OCI-LY7 (cell line): ENCODE results near the gene SMARCA2. TPM values are rescaled to one million over a fixed set of nuclear protein-coding genes. Genes with fewer than 3 reads are reported as not detected.
A peak's percentile ranks its signal among the peaks of the same experiment; 100 is the strongest.

ENCODE experiments used
- BruUV-seq: library from RNA; stranded (reverse); fragments of 400-500 nt; replicated peaks from 2 replicates; lab custom pipeline; 2021; lab: Mats Ljungman, UMichigan
- CTCF ChIA-PET: fragments of 300-600 bp; sonication (Branson Sonifier 250); formaldehyde crosslinking; loops from one replicate; lab custom pipeline; 2022; ENCODE audit warnings: antibody characterized with exemption; ENCODE audit not compliant: unreplicated experiment; lab: Charles Lee
- POLR2A ChIA-PET: fragments of 300-600 bp; sonication (Branson Sonifier 250); formaldehyde crosslinking; loops from one replicate; lab custom pipeline; 2022; ENCODE audit warnings: antibody characterized with exemption; lab: Charles Lee
- DNase-seq: peaks from one replicate; pipeline ENCODE4 v3.0.0-alpha.2; 2015; ENCODE audit warnings: low spot score
- H2AFZ ChIP-seq: fragments of 200-600 bp; sonication (generic), shearing (Covaris generic); 2 replicates; pipeline ENCODE4 v1.6.1; 2014; ENCODE audit warnings: mild to moderate bottlenecking, antibody characterized with exemption, low read length, moderate library complexity
- H3K27ac ChIP-seq: fragments of 200-600 bp; sonication (generic); 2 replicates; pipeline ENCODE4 v1.5.1; 2014; ENCODE audit warnings: mixed run types, low read depth, mild to moderate bottlenecking, moderate library complexity, low read length, inconsistent platforms; ENCODE audit not compliant: poor library complexity, severe bottlenecking
- H3K36me3 ChIP-seq: fragments of 200-600 bp; sonication (generic); 2 replicates; pipeline ENCODE4 v1.6.1; 2014; ENCODE audit warnings: mild to moderate bottlenecking, antibody characterized with exemption, low read length, moderate library complexity, mixed read lengths; ENCODE audit not compliant: insufficient read depth
- H3K4me1 ChIP-seq: fragments of 200-600 bp; sonication (generic); 2 replicates; pipeline ENCODE4 v1.5.1; 2014; ENCODE audit warnings: mild to moderate bottlenecking, low read length; ENCODE audit not compliant: insufficient read depth, poor library complexity, severe bottlenecking
- H3K4me2 ChIP-seq: fragments of 200-600 bp; sonication (generic); 2 replicates; pipeline ENCODE4 v1.6.1; 2014; ENCODE audit warnings: mild to moderate bottlenecking, low read length
- H3K4me3 ChIP-seq: fragments of 200-600 bp; sonication (generic); 2 replicates; pipeline ENCODE4 v1.5.1; 2014; ENCODE audit warnings: mild to moderate bottlenecking, low read depth, low read length; ENCODE audit not compliant: poor library complexity, severe bottlenecking
- H3K79me2 ChIP-seq: fragments of 200-600 bp; sonication (generic); 2 replicates; pipeline ENCODE4 v1.6.1; 2016; ENCODE audit warnings: low read depth, mild to moderate bottlenecking, low read length, moderate library complexity, mixed read lengths; ENCODE audit not compliant: insufficient read depth
- H3K9me2 ChIP-seq: fragments of 200-600 bp; sonication (generic); 2 replicates; pipeline ENCODE4 v1.6.1; 2016; ENCODE audit warnings: mild to moderate bottlenecking, low read length, mixed read lengths; ENCODE audit not compliant: insufficient read depth
- H3K9me3 ChIP-seq: fragments of 200-600 bp; sonication (generic); 2 replicates; pipeline ENCODE4 v1.6.1; 2014; ENCODE audit warnings: mild to moderate bottlenecking, mixed run types, low read length, mixed read lengths
- H4K20me1 ChIP-seq: fragments of 200-600 bp; sonication (generic); 2 replicates; pipeline ENCODE4 v1.6.1; 2014; ENCODE audit warnings: mild to moderate bottlenecking, antibody characterized with exemption, low read length, moderate library complexity, mixed read lengths; ENCODE audit not compliant: insufficient read depth
- EZH2phosphoT487 ChIP-seq: fragments of 200-600 bp; sonication (generic); IDR thresholded peaks from 2 replicates; pipeline ENCODE4 v1.6.1; 2018; ENCODE audit warnings: low read depth, borderline replicate concordance, mild to moderate bottlenecking, mixed run types, antibody characterized with exemption, low read length, moderate library complexity, mixed read lengths
- intact Hi-C: fragments of 100-400 bp; cut with micrococcal nuclease; formaldehyde crosslinking; loops from one replicate; pipeline ENCODE4 v1.10.0; 2022; ENCODE audit not compliant: unreplicated experiment
- total RNA-seq, 2 experiments: library from RNA; depleted of rRNA in 1 of 2; stranded (reverse); fragments of >200 nt in 1 of 2; shearing (Covaris generic) in 1 of 2; gene quantifications; 2 replicates each; pipeline ENCODE4 v1.2.3, GENCODE V29; 2014 to 2022
- TF ChIP-seq, protein P1 (sequence below): fragments of 200-600 bp; sonication (generic); conservative IDR thresholded peaks from 2 replicates; pipeline ENCODE4 v1.5.1; 2014; ENCODE audit warnings: mild to moderate bottlenecking, antibody characterized with exemption, low read length, moderate library complexity, mixed read lengths

The SMARCA2 gene
- total RNA-seq, 2 experiments from 2014 or later: 54.8 to 80.6 TPM

DNA sequence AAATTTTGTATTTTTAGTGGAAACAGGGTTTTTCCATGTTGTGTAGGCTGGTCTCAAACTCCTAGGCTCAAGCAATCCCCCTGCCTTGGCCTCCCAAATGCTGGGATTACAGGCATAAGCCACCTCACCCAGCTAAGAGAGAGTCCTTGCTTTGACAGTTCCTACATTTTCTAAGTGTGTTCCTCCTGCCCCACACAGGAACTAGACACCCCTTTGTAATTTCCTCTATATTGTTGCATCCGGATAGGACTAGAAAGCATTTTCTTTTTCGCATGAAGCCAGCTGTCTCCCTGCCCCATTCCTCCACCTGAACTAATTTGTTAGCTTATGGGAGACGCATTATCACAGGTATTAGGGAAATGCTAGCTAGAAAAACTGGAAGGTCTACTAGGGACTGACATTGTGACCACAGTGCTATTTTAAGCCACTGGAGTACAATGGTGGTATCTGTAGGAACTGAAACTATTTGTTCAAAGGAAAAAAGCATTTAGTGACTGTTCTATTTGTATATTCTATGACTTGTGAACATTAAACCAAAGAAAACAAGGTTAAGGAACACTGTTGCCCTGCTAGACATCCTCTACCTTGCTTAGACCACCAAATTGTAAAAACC is 214.1 kb downstream of the SMARCA2 start:
- peaks cover 24% of the 10 kb centered on the region for H3K4me1 ChIP-seq
- TF ChIP-seq, protein P1, sequence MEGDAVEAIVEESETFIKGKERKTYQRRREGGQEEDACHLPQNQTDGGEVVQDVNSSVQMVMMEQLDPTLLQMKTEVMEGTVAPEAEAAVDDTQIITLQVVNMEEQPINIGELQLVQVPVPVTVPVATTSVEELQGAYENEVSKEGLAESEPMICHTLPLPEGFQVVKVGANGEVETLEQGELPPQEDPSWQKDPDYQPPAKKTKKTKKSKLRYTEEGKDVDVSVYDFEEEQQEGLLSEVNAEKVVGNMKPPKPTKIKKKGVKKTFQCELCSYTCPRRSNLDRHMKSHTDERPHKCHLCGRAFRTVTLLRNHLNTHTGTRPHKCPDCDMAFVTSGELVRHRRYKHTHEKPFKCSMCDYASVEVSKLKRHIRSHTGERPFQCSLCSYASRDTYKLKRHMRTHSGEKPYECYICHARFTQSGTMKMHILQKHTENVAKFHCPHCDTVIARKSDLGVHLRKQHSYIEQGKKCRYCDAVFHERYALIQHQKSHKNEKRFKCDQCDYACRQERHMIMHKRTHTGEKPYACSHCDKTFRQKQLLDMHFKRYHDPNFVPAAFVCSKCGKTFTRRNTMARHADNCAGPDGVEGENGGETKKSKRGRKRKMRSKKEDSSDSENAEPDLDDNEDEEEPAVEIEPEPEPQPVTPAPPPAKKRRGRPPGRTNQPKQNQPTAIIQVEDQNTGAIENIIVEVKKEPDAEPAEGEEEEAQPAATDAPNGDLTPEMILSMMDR: no peak
- no peak for TF ChIP-seq EZH2phosphoT487
- ChIA-PET CTCF (no interaction called here), POLR2A (interaction anchor here (1.0 to 1.2 kb wide), 4 partner anchors 23 to 615 kb away, joined by 3 to 6 read pairs (median 4); partner anchors contain the start of gene PUM3)
- H3K36me3 ChIP-seq: no peaks in the 10 kb centered on the region
- H3K27ac ChIP-seq: peak overlapping the region; percentile 29
- intact Hi-C loops: loop anchor here (10.0 kb wide), 1 partner anchor 46 kb away; no protein-coding TSS in a partner anchor
- peak; percentile 63 for DNase-seq
- H3K9me3 ChIP-seq: peaks cover 11% of the 10 kb centered on the region; the same call in 1 of the 2 replicates
- H2AFZ ChIP-seq: peak overlapping the region; percentile 74; the same call in 1 of the 2 replicates
- H3K9me2 ChIP-seq: no peaks in the 10 kb centered on the region
- no TSS peak for BruUV-seq
- peak overlapping the region; percentile 62 for H3K4me2 ChIP-seq
- no peaks in the 10 kb centered on the region for H3K79me2 ChIP-seq
- H4K20me1 ChIP-seq: no peaks in the 10 kb centered on the region
- peak overlapping the region; percentile 19 for H3K4me3 ChIP-seq

DNA sequence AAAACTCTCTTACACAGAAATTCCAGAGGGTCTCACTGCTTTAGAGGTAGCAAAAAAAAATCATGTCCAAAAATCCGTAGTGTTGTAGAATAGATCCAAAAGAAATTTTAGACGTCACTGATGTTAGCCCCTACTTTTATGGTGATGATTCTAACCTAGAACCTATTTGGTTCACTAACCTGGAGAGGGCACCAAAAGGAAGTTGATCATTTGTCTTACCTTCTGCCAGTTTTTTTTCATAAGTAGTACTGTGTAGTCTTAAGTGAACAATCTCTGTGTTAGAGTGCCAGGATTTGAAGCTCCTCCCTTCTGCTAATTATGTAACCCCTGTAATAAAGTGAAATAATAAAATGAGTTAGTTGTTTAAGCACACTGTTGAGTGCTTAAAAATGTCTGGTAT is 215.2 kb downstream of the SMARCA2 start:
- Histone ChIP-seq H4K20me1 (no peaks in the 10 kb centered on the region), H3K4me2 (no peak overlapping the region), H3K79me2 (no peaks in the 10 kb centered on the region), H3K4me3 (no peak overlapping the region), H3K27ac (no peak overlapping the region), H2AFZ (no peak overlapping the region), H3K9me3 (peaks cover 11% of the 10 kb centered on the region; the same call in 1 of the 2 replicates), H3K9me2 (no peaks in the 10 kb centered on the region), H3K4me1 (peaks cover 24% of the 10 kb centered on the region), H3K36me3 (no peaks in the 10 kb centered on the region)
- intact Hi-C loops: loop anchor here (10.0 kb wide), 1 partner anchor 494 kb away; no protein-coding TSS in a partner anchor
- POLR2A ChIA-PET: interaction anchor here (0.5 to 1.2 kb wide), 6 partner anchors 22 to 614 kb away, joined by 3 to 4 read pairs (median 3); partner anchors contain the start of gene PUM3
- no TSS peak for BruUV-seq
- no peak for TF ChIP-seq EZH2phosphoT487
- TF ChIP-seq, protein P1: peak; percentile 50; the same call in 1 of the 2 replicates
- peak; percentile 33 for DNase-seq
- CTCF ChIA-PET: no interaction called here

- DNase-seq: no peak
- H3K9me2 ChIP-seq: no peaks in the 10 kb centered on the region
- BruUV-seq: no TSS peak
- no peaks in the 10 kb centered on the region for H3K79me2 ChIP-seq
- POLR2A ChIA-PET: interaction anchor here (0.6 to 1.4 kb wide), 5 partner anchors 26 to 613 kb away, joined by 3 to 6 read pairs (median 3); partner anchors contain the start of gene PUM3
- H3K9me3 ChIP-seq: peaks cover 11% of the 10 kb centered on the region; the same call in 1 of the 2 replicates
- peaks cover 24% of the 10 kb centered on the region for H3K4me1 ChIP-seq
- H2AFZ ChIP-seq: no peak overlapping the region
- TF ChIP-seq, protein P1: no peak
- TF ChIP-seq EZH2phosphoT487: no peak
- intact Hi-C loops: loop anchor here (10.0 kb wide), 1 partner anchor 494 kb away; no protein-coding TSS in a partner anchor
- no peak overlapping the region for H3K4me3 ChIP-seq
- no peaks in the 10 kb centered on the region for H3K36me3 ChIP-seq
- H4K20me1 ChIP-seq: no peaks in the 10 kb centered on the region
- CTCF ChIA-PET: interaction anchor here (0.6 kb wide), 2 partner anchors 11 to 222 kb away, joined by 3 read pairs; no protein-coding TSS in a partner anchor
- H3K27ac ChIP-seq: no peak overlapping the region
- no peak overlapping the region for H3K4me2 ChIP-seq
Measured at GRCh38 chr9:2231101-2231500, 216.0 kb downstream of the SMARCA2 start.
